ENCODE measurements around the gene TLR6. TPM values are rescaled to one million over a fixed set of nuclear protein-coding genes. Genes with fewer than 3 reads are reported as not detected.

TLR6 gene
- polyA plus RNA-seq, 1 of the 3 experiments (the other 2 are of a cell fraction), result 0.10 TPM

DNA sequence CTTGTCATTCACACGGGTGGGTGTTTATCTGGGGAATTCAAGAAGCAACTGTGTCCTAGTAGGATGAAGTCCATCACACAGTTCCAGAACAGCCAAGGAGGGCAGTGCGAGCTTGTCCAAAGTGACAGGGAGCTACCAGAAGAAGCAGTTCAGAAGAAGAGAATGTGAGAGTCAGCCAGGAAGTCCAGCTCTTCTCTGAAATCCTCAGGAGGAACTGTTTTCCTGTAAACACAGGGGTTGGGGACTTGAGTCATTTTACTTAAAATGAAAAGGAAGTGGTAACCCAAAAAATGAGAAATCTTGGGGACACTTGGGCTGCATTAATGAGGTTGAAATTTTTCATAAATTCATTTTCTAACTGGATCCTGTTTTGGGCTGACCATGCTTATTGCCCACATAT, 65.6 kb downstream of the TLR6 start:
- ChIA-PET CTCF (interaction anchor here (0.9 to 1.7 kb wide), 3 partner anchors 8 to 31 kb away, joined by 3 to 5 read pairs (median 4); partner anchors contain the start of genes TLR1 and TLR10), POLR2A (no interaction called here)
- Histone ChIP-seq H3K4me1 (ENCODE audit: control insufficient read depth in 1 of 2, insufficient read depth in 2 of 2, low read depth in 1 of 2, low read length in 1 of 2) (no peaks in the 10 kb centered on the region), H3K4me3 (ENCODE audit: low read depth in 2 of 2, low read length in 1 of 2) (no peak overlapping the region), H2AFZ (ENCODE audit: low read depth) (no peak overlapping the region), H3K4me2 (no peak overlapping the region), H3K27me3 (ENCODE audit: insufficient read depth) (no peaks in the 10 kb centered on the region), H3K9me2 (no peaks in the 10 kb centered on the region), H3F3A (replicated peaks; ENCODE audit: insufficient read depth) (no peaks in the 10 kb centered on the region), H3K79me2 (ENCODE audit: insufficient read depth) (no peaks in the 10 kb centered on the region), H3K27ac (ENCODE audit: low read depth in 2 of 2, low read length in 1 of 2) (no peak overlapping the region), H4K20me1 (ENCODE audit: insufficient read depth) (no peaks in the 10 kb centered on the region), H3K36me3 (replicated peaks in 1 of 2; ENCODE audit: control insufficient read depth in 1 of 2, insufficient read depth in 2 of 2, low read length in 1 of 2) (no peaks in the 10 kb centered on the region), H3K9me3 (no peaks in the 10 kb centered on the region), H3K9ac (no peak overlapping the region)
- WGBS (ENCODE audit: low lambda C conversion rate), result 45% methylated on average over 2 of the region's 2 CpGs
- DNase-seq, result no peak
- TF ChIP-seq TCF12 (IDR thresholded peaks at IDR 0.05), result no peak
- no peak for TF ChIP-seq MEF2A (IDR thresholded peaks at IDR 0.05; ENCODE audit: borderline replicate concordance, low read depth)
- no peak for TF ChIP-seq RXRA (IDR thresholded peaks at IDR 0.05; ENCODE audit: borderline replicate concordance, low read depth)
- TF ChIP-seq, protein P1, sequence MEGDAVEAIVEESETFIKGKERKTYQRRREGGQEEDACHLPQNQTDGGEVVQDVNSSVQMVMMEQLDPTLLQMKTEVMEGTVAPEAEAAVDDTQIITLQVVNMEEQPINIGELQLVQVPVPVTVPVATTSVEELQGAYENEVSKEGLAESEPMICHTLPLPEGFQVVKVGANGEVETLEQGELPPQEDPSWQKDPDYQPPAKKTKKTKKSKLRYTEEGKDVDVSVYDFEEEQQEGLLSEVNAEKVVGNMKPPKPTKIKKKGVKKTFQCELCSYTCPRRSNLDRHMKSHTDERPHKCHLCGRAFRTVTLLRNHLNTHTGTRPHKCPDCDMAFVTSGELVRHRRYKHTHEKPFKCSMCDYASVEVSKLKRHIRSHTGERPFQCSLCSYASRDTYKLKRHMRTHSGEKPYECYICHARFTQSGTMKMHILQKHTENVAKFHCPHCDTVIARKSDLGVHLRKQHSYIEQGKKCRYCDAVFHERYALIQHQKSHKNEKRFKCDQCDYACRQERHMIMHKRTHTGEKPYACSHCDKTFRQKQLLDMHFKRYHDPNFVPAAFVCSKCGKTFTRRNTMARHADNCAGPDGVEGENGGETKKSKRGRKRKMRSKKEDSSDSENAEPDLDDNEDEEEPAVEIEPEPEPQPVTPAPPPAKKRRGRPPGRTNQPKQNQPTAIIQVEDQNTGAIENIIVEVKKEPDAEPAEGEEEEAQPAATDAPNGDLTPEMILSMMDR (IDR thresholded peaks at IDR 0.05), result no peak
- TF ChIP-seq, protein P2, sequence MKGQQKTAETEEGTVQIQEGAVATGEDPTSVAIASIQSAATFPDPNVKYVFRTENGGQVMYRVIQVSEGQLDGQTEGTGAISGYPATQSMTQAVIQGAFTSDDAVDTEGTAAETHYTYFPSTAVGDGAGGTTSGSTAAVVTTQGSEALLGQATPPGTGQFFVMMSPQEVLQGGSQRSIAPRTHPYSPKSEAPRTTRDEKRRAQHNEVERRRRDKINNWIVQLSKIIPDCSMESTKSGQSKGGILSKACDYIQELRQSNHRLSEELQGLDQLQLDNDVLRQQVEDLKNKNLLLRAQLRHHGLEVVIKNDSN (IDR thresholded peaks at IDR 0.05; ENCODE audit: borderline replicate concordance, low read depth), result no peak
- TF ChIP-seq GABPA (IDR thresholded peaks at IDR 0.05; ENCODE audit: low read depth), result no peak
- no peak for TF ChIP-seq POLR2AphosphoS5 (IDR thresholded peaks at IDR 0.05; ENCODE audit: low read depth, low read length)
- no peak for TF ChIP-seq TAF1 (IDR thresholded peaks at IDR 0.05; ENCODE audit: borderline replicate concordance, low read depth, low read length)
- TF ChIP-seq SMC3 (IDR thresholded peaks at IDR 0.05; ENCODE audit: low read depth, low read length), result no peak
- TF ChIP-seq, protein P3, sequence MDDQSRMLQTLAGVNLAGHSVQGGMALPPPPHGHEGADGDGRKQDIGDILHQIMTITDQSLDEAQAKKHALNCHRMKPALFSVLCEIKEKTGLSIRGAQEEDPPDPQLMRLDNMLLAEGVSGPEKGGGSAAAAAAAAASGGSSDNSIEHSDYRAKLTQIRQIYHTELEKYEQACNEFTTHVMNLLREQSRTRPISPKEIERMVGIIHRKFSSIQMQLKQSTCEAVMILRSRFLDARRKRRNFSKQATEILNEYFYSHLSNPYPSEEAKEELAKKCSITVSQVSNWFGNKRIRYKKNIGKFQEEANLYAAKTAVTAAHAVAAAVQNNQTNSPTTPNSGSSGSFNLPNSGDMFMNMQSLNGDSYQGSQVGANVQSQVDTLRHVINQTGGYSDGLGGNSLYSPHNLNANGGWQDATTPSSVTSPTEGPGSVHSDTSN (IDR thresholded peaks at IDR 0.05), result no peak
- no peak for TF ChIP-seq FOXM1 (IDR thresholded peaks at IDR 0.05; ENCODE audit: low read depth)
- TF ChIP-seq, protein P4, sequence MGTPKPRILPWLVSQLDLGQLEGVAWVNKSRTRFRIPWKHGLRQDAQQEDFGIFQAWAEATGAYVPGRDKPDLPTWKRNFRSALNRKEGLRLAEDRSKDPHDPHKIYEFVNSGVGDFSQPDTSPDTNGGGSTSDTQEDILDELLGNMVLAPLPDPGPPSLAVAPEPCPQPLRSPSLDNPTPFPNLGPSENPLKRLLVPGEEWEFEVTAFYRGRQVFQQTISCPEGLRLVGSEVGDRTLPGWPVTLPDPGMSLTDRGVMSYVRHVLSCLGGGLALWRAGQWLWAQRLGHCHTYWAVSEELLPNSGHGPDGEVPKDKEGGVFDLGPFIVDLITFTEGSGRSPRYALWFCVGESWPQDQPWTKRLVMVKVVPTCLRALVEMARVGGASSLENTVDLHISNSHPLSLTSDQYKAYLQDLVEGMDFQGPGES (IDR thresholded peaks at IDR 0.05; ENCODE audit: low read depth, low read length), result no peak
- TF ChIP-seq, protein P5, sequence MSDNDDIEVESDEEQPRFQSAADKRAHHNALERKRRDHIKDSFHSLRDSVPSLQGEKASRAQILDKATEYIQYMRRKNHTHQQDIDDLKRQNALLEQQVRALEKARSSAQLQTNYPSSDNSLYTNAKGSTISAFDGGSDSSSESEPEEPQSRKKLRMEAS (IDR thresholded peaks at IDR 0.05; ENCODE audit: low read depth), result no peak
- no peak for TF ChIP-seq RAD21 (IDR thresholded peaks at IDR 0.05; ENCODE audit: low read length)

All from SK-N-SH (cell line).